Measurements from ENCODE around the gene PTBP1. TPM values are rescaled to one million over a fixed set of nuclear protein-coding genes. Genes with fewer than 3 reads are reported as not detected.
A peak's percentile ranks its signal among the peaks of the same experiment; 100 is the strongest.

PTBP1 gene
- total and polyA plus RNA-seq, 2 of the 13 experiments (the other 11 are each of a cell fraction or from before 2014, with no cell fraction given): 195 to 288 TPM

DNA sequence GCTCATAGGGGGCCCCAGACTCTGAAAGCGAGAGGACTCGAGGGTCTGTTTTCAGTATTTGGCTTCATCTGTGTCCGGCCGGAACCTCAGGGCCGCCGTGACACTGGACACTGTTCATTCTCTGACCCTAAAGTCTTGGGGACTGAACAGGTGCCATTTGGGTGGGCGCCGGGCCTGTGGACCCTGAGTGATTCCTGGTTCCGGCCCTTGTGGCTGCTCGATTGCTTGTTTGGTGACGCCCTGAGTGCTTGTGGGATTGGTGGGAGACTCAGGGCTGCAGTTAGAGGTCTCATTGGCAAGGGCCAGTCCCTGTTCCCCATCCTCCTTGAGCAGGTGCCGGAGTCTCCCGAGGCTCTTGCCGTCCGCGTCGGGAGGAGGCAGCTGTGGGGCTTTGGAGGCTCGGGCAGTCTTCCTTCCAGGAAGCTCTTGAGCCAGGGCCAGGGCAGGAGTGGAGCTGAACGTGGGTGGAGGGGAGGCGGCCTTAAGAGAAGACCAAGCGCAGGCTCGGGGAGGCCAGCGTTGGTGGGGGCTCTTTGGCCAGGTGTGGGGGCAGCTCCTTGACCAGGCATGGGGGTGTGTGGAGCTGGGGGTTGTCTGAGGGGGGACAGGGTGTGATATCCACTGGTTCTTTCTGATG is 4.7 kb downstream of the PTBP1 start:
- peaks cover 85% of the 10 kb centered on the region for H3K79me2 ChIP-seq (ENCODE audit: insufficient read depth, low read length)
- H2AFZ ChIP-seq (ENCODE audit: low read length): no peak overlapping the region
- 89% methylated on average over 23 of the region's 23 CpGs for WGBS (ENCODE audit: low lambda C conversion rate)
- peaks cover 84% of the 10 kb centered on the region for H4K20me1 ChIP-seq (ENCODE audit: insufficient read depth, low read length)
- peak overlapping the region; percentile 45 for H3K27ac ChIP-seq (ENCODE audit: extremely low read length, insufficient read depth, low read length)
- in situ Hi-C loops (cut with HindIII; ENCODE audit: extremely low pct_ligation_motif_present, low pct_unique_long_range_greater_than_20kb): no loop called here
- no peaks in the 10 kb centered on the region; a peak in 1 of 5 replicates for H3K27me3 ChIP-seq (ENCODE audit: control insufficient read depth in 1 of 2, insufficient read depth in 2 of 2, low read length in 2 of 2)
- peaks cover 40 to 69% of the 10 kb centered on the region in 2 experiments; a peak in 4 of 5 replicates for H3K36me3 ChIP-seq (replicated peaks in 1 of 2; ENCODE audit: control insufficient read depth in 1 of 2, insufficient read depth in 2 of 2, low read length in 2 of 2)
- ChIA-PET CTCF (ENCODE audit: low intra/inter-chr PET ratio, low total read pairs) (no interaction called here), POLR2A (interaction anchor here (0.5 kb wide), 1 partner anchor 10 kb away, joined by 4 read pairs; no protein-coding TSS in a partner anchor)
- peaks cover 35% of the 10 kb centered on the region for H3K4me1 ChIP-seq (ENCODE audit: insufficient read depth, low read length)
- H3K4me3 ChIP-seq (replicated peaks in 1 of 3; ENCODE audit: insufficient read depth in 1 of 3, low read depth in 2 of 3, low read length in 3 of 3): peak overlapping the region in 1 of 3 experiments; percentile 96; a peak in 2 of 6 replicates
- DNase-seq (ENCODE audit: low spot score) (no peak), ATAC-seq (no peak), FAIRE-seq (no peak)
- intact Hi-C loops (cut with micrococcal nuclease; ENCODE audit: unreplicated experiment): no loop called here
- H3K4me2 ChIP-seq (ENCODE audit: low read depth, low read length): peak overlapping the region; percentile 89
- BruUV-seq (replicated peaks): no TSS peak
- H3K9ac ChIP-seq (ENCODE audit: insufficient read depth, low read depth, low read length): peak overlapping the region; percentile 99; the same call in 1 of the 2 replicates
- no peaks in the 10 kb centered on the region for H3K9me3 ChIP-seq (ENCODE audit: low read length)
- no peak for TF ChIP-seq RAD51 (IDR thresholded peaks at IDR 0.05; ENCODE audit: borderline replicate concordance)
- no peak for TF ChIP-seq SSRP1 (CRISPR knock-in tag; IDR thresholded peaks at IDR 0.05)
- TF ChIP-seq, protein P1, sequence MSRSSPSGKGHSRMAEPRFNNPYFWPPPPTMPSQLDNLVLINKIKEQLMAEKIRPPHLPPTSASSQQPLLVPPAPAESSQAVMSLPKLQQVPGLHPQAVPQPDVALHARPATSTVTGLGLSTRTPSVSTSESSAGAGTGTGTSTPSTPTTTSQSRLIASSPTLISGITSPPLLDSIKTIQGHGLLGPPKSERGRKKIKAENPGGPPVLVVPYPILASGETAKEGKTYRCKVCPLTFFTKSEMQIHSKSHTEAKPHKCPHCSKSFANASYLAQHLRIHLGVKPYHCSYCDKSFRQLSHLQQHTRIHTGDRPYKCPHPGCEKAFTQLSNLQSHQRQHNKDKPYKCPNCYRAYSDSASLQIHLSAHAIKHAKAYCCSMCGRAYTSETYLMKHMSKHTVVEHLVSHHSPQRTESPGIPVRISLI (CRISPR knock-in tag; IDR thresholded peaks at IDR 0.05; ENCODE audit: borderline replicate concordance): no peak
- TF ChIP-seq EEA1 (CRISPR knock-in tag; IDR thresholded peaks at IDR 0.05; ENCODE audit: borderline replicate concordance): no peak
- TF ChIP-seq ZNF292 (CRISPR knock-in tag; IDR thresholded peaks at IDR 0.05; ENCODE audit: borderline replicate concordance, low read depth): no peak
- no peak for TF ChIP-seq ZNF468 (CRISPR knock-in tag; IDR thresholded peaks at IDR 0.05)
- TF ChIP-seq HINFP (CRISPR knock-in tag; IDR thresholded peaks at IDR 0.05; ENCODE audit: low read depth): no peak
- no peak for TF ChIP-seq ZNF12 (CRISPR knock-in tag; IDR thresholded peaks at IDR 0.05)
- TF ChIP-seq ZNF652 (CRISPR knock-in tag; IDR thresholded peaks at IDR 0.05; ENCODE audit: borderline replicate concordance, low read depth): no peak
- no peak for TF ChIP-seq SRSF4 (IDR thresholded peaks at IDR 0.05; ENCODE audit: low read depth, low read length, poor library complexity, severe bottlenecking)
- no peak for TF ChIP-seq SKI (IDR thresholded peaks at IDR 0.05; ENCODE audit: partially characterized antibody)
- TF ChIP-seq ZNF557 (CRISPR knock-in tag; IDR thresholded peaks at IDR 0.05): no peak
- TF ChIP-seq PRPF4 (IDR thresholded peaks at IDR 0.05; ENCODE audit: low read depth, low read length, poor library complexity, severe bottlenecking): no peak
- TF ChIP-seq HOXA9 (CRISPR knock-in tag; IDR thresholded peaks at IDR 0.05; ENCODE audit: borderline replicate concordance): no peak
- TF ChIP-seq SNAPC2 (CRISPR knock-in tag; IDR thresholded peaks at IDR 0.05): no peak
- no peak for TF ChIP-seq MXI1 (IDR thresholded peaks at IDR 0.05; ENCODE audit: borderline replicate concordance, low read depth, low read length)
- no peak for TF ChIP-seq HNF4A (CRISPR knock-in tag; IDR thresholded peaks at IDR 0.05)
- no peak for TF ChIP-seq ZNF740 (CRISPR knock-in tag; IDR thresholded peaks at IDR 0.05)
- 0 out of 2 replicates have a peak, but pooled peaks have one; percentile 5 for TF ChIP-seq POLR2G (IDR thresholded peaks at IDR 0.05; ENCODE audit: low read depth, low read length)
- no peak for TF ChIP-seq KAT7 (CRISPR knock-in tag; IDR thresholded peaks at IDR 0.05; ENCODE audit: borderline replicate concordance)
